HepG2 (cell line): ENCODE results near the gene GDF9. TPM values are rescaled to one million over a fixed set of nuclear protein-coding genes. Genes with fewer than 3 reads are reported as not detected.

Experiments
- ATF6 ChIP-seq: sonication (generic); formaldehyde crosslinking; conservative IDR thresholded peaks from 2 replicates; pipeline ENCODE4 v1.4.0; 2020; ENCODE audit warnings: missing genetic modification reagents
- ELF3 ChIP-seq: IDR thresholded peaks from 2 replicates; pipeline ENCODE4 v1.6.1; 2016; ENCODE audit warnings: missing genetic modification reagents, missing compliant biosample characterization
- ESRRA ChIP-seq: sonication (generic); formaldehyde crosslinking; IDR thresholded peaks from 2 replicates; pipeline ENCODE4 v1.5.1; 2020; ENCODE audit warnings: mild to moderate bottlenecking, low read depth, missing genetic modification reagents
- EZH2 ChIP-seq: conservative IDR thresholded peaks from 2 replicates; pipeline ENCODE4 v1.6.1; 2012; ENCODE audit warnings: mild to moderate bottlenecking, low read depth, low read length, moderate library complexity
- FOSL2 ChIP-seq: sonication (generic); formaldehyde crosslinking; IDR thresholded peaks from 2 replicates; pipeline ENCODE4 v1.4.0; 2020; ENCODE audit warnings: missing genetic modification reagents
- GPN1 ChIP-seq: sonication (generic); formaldehyde crosslinking; IDR thresholded peaks from 2 replicates; pipeline ENCODE4 v1.5.1; 2020; ENCODE audit warnings: missing genetic modification reagents, borderline replicate concordance
- HOXA3 ChIP-seq: sonication (generic); formaldehyde crosslinking; IDR thresholded peaks from 2 replicates; pipeline ENCODE4 v1.5.0; 2020; ENCODE audit warnings: missing genetic modification reagents
- KDM1A ChIP-seq: IDR thresholded peaks from 2 replicates; pipeline ENCODE4 v1.6.1; 2016; ENCODE audit warnings: missing compliant biosample characterization
- KMT2A ChIP-seq: sonication (generic); formaldehyde crosslinking; IDR thresholded peaks from 2 replicates; pipeline ENCODE4 v1.4.0; 2020; ENCODE audit warnings: missing genetic modification reagents
- NFKBIZ ChIP-seq: IDR thresholded peaks from 2 replicates; pipeline ENCODE4 v1.6.1; 2018; ENCODE audit warnings: missing genetic modification reagents, missing compliant biosample characterization
- NKX3-1 ChIP-seq: sonication (generic); formaldehyde crosslinking; IDR thresholded peaks from 2 replicates; pipeline ENCODE4 v1.5.0; 2020; ENCODE audit warnings: missing genetic modification reagents
- REST ChIP-seq, 2 experiments: IDR thresholded peaks; 2 replicates each; pipeline ENCODE4 v1.6.1; 2011 to 2012; ENCODE audit warnings: low read length in 2 of 2, borderline replicate concordance in 1 of 2, low read depth in 1 of 2, mild to moderate bottlenecking in 1 of 2, moderate library complexity in 1 of 2
- REXO4 ChIP-seq: sonication (generic); formaldehyde crosslinking; IDR thresholded peaks from 2 replicates; pipeline ENCODE4 v1.8.0; 2022; ENCODE audit warnings: missing genetic modification reagents, mild to moderate bottlenecking, borderline replicate concordance
- RNF219 ChIP-seq: sonication (generic); formaldehyde crosslinking; IDR thresholded peaks from 2 replicates; pipeline ENCODE4 v1.5.0; 2020; ENCODE audit warnings: mild to moderate bottlenecking, missing genetic modification reagents
- TCF7 ChIP-seq: sonication (generic); IDR thresholded peaks from 2 replicates; pipeline ENCODE4 v1.6.1; 2016; ENCODE audit warnings: antibody characterized with exemption, low read depth
- TCF7L2 ChIP-seq: IDR thresholded peaks from 2 replicates; pipeline ENCODE4 v1.6.1; 2011; ENCODE audit warnings: mild to moderate bottlenecking, low read depth, low read length, moderate library complexity
- ZNF260 ChIP-seq: sonication (generic); formaldehyde crosslinking; IDR thresholded peaks from 2 replicates; pipeline ENCODE4 v1.4.0; 2020; ENCODE audit warnings: missing genetic modification reagents, low read depth, mild to moderate bottlenecking, borderline replicate concordance
- ZNF547 ChIP-seq: sonication (generic); formaldehyde crosslinking; IDR thresholded peaks from 2 replicates; pipeline ENCODE4 v1.5.1; 2020; ENCODE audit warnings: mild to moderate bottlenecking, missing genetic modification reagents
- ZNF629 ChIP-seq: sonication (generic); formaldehyde crosslinking; conservative IDR thresholded peaks from 2 replicates; pipeline ENCODE4 v1.5.0; 2020; ENCODE audit warnings: missing genetic modification reagents
- ZNF660 ChIP-seq: sonication (generic); formaldehyde crosslinking; IDR thresholded peaks from 2 replicates; pipeline ENCODE4 v1.5.1; 2020; ENCODE audit warnings: mild to moderate bottlenecking, low read depth, missing genetic modification reagents, borderline replicate concordance
- ZNF788 ChIP-seq: sonication (generic); formaldehyde crosslinking; IDR thresholded peaks from 2 replicates; pipeline ENCODE4 v1.5.0; 2020; ENCODE audit warnings: mild to moderate bottlenecking, missing genetic modification reagents, borderline replicate concordance
- ZZZ3 ChIP-seq: sonication (generic); formaldehyde crosslinking; IDR thresholded peaks from 2 replicates; pipeline ENCODE4 v1.4.0; 2020; ENCODE audit warnings: missing genetic modification reagents, mild to moderate bottlenecking, borderline replicate concordance
- polyA plus RNA-seq, 8 experiments: library from polyadenylated mRNA; depleted of rRNA in 3 of 8; stranded (reverse) in 7 of 8; unstranded in 1 of 8; fragments of >200 nt; fragmentation: Illumina TruSeq in 4 of 8; extraction: Trizol in 4 of 8; gene quantifications; 2 replicates each; pipeline versions ENCODE4 v1.2.1 to v1.2.3, GENCODE V29; 2011 to 2016; ENCODE audit warnings: low read depth in 4 of 8, missing spikeins in 1 of 8, mixed read lengths in 1 of 8; ENCODE audit not compliant: insufficient read depth in 1 of 8
- total RNA-seq, 5 experiments: library from RNA; depleted of rRNA; stranded (reverse); fragments of >200 nt; fragmentation: Illumina TruSeq; extraction: Trizol; gene quantifications; 2 replicates each; pipeline ENCODE4 v1.2.3, GENCODE V29; 2016; ENCODE audit warnings: low read depth in 1 of 5

GDF9 gene
- total and polyA plus RNA-seq, 2 of the 13 experiments (the other 11 are each of a cell fraction or from before 2014, with no cell fraction given): 0.33 to 0.38 TPM

- TF ChIP-seq REST (IDR thresholded peaks at IDR 0.05; ENCODE audit: borderline replicate concordance in 1 of 2, low read depth in 1 of 2, low read length in 2 of 2) (peak in 1 of 2 experiments; percentile 70; a peak in 2 of 4 replicates), GPN1 (no peak), TCF7 (peak; percentile 74), REXO4 (CRISPR knock-in tag) (no peak), FOSL2 (CRISPR knock-in tag) (peak; percentile 45; the same call in 1 of the 2 replicates), ESRRA (CRISPR knock-in tag) (peak; percentile 60; the same call in 1 of the 2 replicates), KMT2A (peak; percentile 43; the same call in 1 of the 2 replicates), ZZZ3 (peak; percentile 48; the same call in 1 of the 2 replicates), KDM1A (0 out of 2 replicates have a peak, but pooled peaks have one; percentile 28), ZNF660 (CRISPR knock-in tag) (0 out of 2 replicates have a peak, but pooled peaks have one; percentile 7), HOXA3 (CRISPR knock-in tag) (peak; percentile 78; the same call in 1 of the 2 replicates), ELF3 (CRISPR knock-in tag) (peak; percentile 89), NFKBIZ (CRISPR knock-in tag) (peak; percentile 84; the same call in 1 of the 2 replicates), ZNF629 (CRISPR knock-in tag) (peak; percentile 41; the same call in 1 of the 2 replicates), ZNF260 (CRISPR knock-in tag) (no peak), ATF6 (0 out of 2 replicates have a peak, but pooled peaks have one; percentile 84), ZNF788 (CRISPR knock-in tag) (peak; percentile 46), EZH2 (no peak), NKX3-1 (CRISPR knock-in tag) (no peak), RNF219 (0 out of 2 replicates have a peak, but pooled peaks have one; percentile 57), ZNF547 (CRISPR knock-in tag) (no peak), TCF7L2 (no peak)
These were observed 7.1 kb upstream of the GDF9 start, which contains the start of gene LEAP2 (continued) for GRCh38 chr5:132873119-132873929.
